ENCODE results near the gene DNAH6. TPM values are rescaled to one million over a fixed set of nuclear protein-coding genes. Genes with fewer than 3 reads are reported as not detected.

DNAH6 gene
- total RNA-seq, 1 donor from 2014 or later = 0.46 TPM

- no peak for DNase-seq (ENCODE audit: low spot score)
These were observed 317.3 kb downstream of the DNAH6 start for GRCh38 chr2:84833481-84834150.

- DNase-seq (ENCODE audit: low spot score) = no peak
These were observed 319.9 kb downstream of the DNAH6 start for GRCh38 chr2:84836215-84836614.

- DNase-seq (ENCODE audit: low spot score) = no peak
These were observed 322.3 kb downstream of the DNAH6 start for GRCh38 chr2:84838434-84839145.

- DNase-seq (ENCODE audit: low spot score) = no peak
These were observed 323.6 kb downstream of the DNAH6 start for GRCh38 chr2:84839851-84840250.

- DNase-seq (ENCODE audit: low spot score) = no peak
These were observed 324.0 kb downstream of the DNAH6 start for GRCh38 chr2:84840306-84840705.

- DNase-seq (ENCODE audit: low spot score) = no peak
These were observed 325.3 kb downstream of the DNAH6 start for GRCh38 chr2:84841577-84841976.

- DNase-seq (ENCODE audit: low spot score) = no peak
These were observed 327.8 kb downstream of the DNAH6 start for GRCh38 chr2:84844141-84844540.

- DNase-seq (ENCODE audit: low spot score) = no peak
These were observed 329.9 kb downstream of the DNAH6 start for GRCh38 chr2:84846041-84846663.

- no peak for DNase-seq (ENCODE audit: low spot score)
These were observed 330.4 kb downstream of the DNAH6 start for GRCh38 chr2:84846741-84847142.

GRCh38 chr2:84847326-84848050 lies 331.2 kb downstream of the DNAH6 start:
- no peak for DNase-seq (ENCODE audit: low spot score)

GRCh38 chr2:84849271-84849952 lies 333.1 kb downstream of the DNAH6 start:
- no peak for DNase-seq (ENCODE audit: low spot score)

GRCh38 chr2:84850471-84850870 lies 334.2 kb downstream of the DNAH6 start:
- no peak for DNase-seq (ENCODE audit: low spot score)

GRCh38 chr2:84851876-84852275 lies 335.6 kb downstream of the DNAH6 start:
- DNase-seq (ENCODE audit: low spot score) = no peak

- DNase-seq (ENCODE audit: low spot score) = no peak
These were observed 338.6 kb downstream of the DNAH6 start for GRCh38 chr2:84854850-84855249.

- DNase-seq (ENCODE audit: low spot score) = no peak
These were observed 339.4 kb downstream of the DNAH6 start for GRCh38 chr2:84855731-84856130.

- no peak for DNase-seq (ENCODE audit: low spot score)
These were observed 340.5 kb downstream of the DNAH6 start for GRCh38 chr2:84856787-84857186.

- no peak for DNase-seq (ENCODE audit: low spot score)
These were observed 341.3 kb downstream of the DNAH6 start for GRCh38 chr2:84857566-84857965.

GRCh38 chr2:84858123-84858522 lies 341.8 kb downstream of the DNAH6 start:
- no peak for DNase-seq (ENCODE audit: low spot score)

GRCh38 chr2:84858937-84859336 lies 342.6 kb downstream of the DNAH6 start:
- no peak for DNase-seq (ENCODE audit: low spot score)

- no peak for DNase-seq (ENCODE audit: low spot score)
These were observed 345.2 kb downstream of the DNAH6 start for GRCh38 chr2:84861539-84861938.

GRCh38 chr2:84862006-84862405 lies 345.7 kb downstream of the DNAH6 start:
- DNase-seq (ENCODE audit: low spot score) = no peak

Measured in mucosa of gallbladder (tissue), 1 donor.